ENCODE data around the gene ZNF90. TPM values are rescaled to one million over a fixed set of nuclear protein-coding genes. Genes with fewer than 3 reads are reported as not detected.
"Not testable (repeated sequence)": the region's sequence is repeated elsewhere in the genome, so short reads cannot be mapped to it uniquely, and the experiment has no call there.

The ZNF90 gene
- total and polyA plus RNA-seq, 2 of the 4 experiments (the other 2 are of a cell fraction) = 0.36 to 0.38 TPM

- Histone ChIP-seq H4K91ac (ENCODE audit: insufficient read depth, low read depth, low read length) (no peak overlapping the region), H2BK20ac (ENCODE audit: low read depth, low read length) (no peak overlapping the region), H3K56ac (ENCODE audit: extremely low read depth, insufficient read depth, low read length) (no peak overlapping the region), H2BK120ac (ENCODE audit: low read depth, low read length) (no peak overlapping the region), H3K14ac (replicated peaks; ENCODE audit: low read depth, low read length) (no peak overlapping the region), H4K20me1 (ENCODE audit: insufficient read depth, low read length) (no peaks in the 10 kb centered on the region), H3K4me1 (ENCODE audit: control insufficient read depth, insufficient read depth, low read length) (no peaks in the 10 kb centered on the region), H3K9me1 (ENCODE audit: insufficient read depth, low read length) (no peaks in the 10 kb centered on the region), H2AK9ac (replicated peaks; ENCODE audit: low read depth, low read length, poor library complexity) (no peak overlapping the region), H4K8ac (ENCODE audit: low read depth in 2 of 2, low read length in 2 of 2) (no peak overlapping the region), H3K27ac (ENCODE audit: insufficient read depth, low read length) (no peak overlapping the region), H2AK5ac (ENCODE audit: low read depth, low read length) (no peak overlapping the region), H3K36me3 (ENCODE audit: control insufficient read depth, insufficient read depth, low read length) (no peaks in the 10 kb centered on the region), H3K4me3 (ENCODE audit: insufficient read depth, low read depth, low read length) (no peak overlapping the region), H3K4ac (ENCODE audit: low read depth, low read length) (no peak overlapping the region), H3K23ac (ENCODE audit: low read depth, low read length) (no peak overlapping the region), H3K18ac (ENCODE audit: low read depth, low read length) (no peak overlapping the region), H2AFZ (replicated peaks; ENCODE audit: low read length, poor library complexity) (no peak overlapping the region), H2BK15ac (ENCODE audit: low read depth, low read length) (no peak overlapping the region), H3K9ac (ENCODE audit: low read depth, low read length) (no peak overlapping the region), H3K9me3 (ENCODE audit: control insufficient read depth, insufficient read depth, low read length) (peaks cover 29% of the 10 kb centered on the region), H3K27me3 (ENCODE audit: control insufficient read depth, insufficient read depth, low read length) (no peaks in the 10 kb centered on the region), H3K79me1 (ENCODE audit: low read depth in 1 of 2, low read length in 2 of 2) (no peaks in the 10 kb centered on the region), H2BK5ac (ENCODE audit: low read depth, low read length, poor library complexity, severe bottlenecking) (no peak overlapping the region), H3K4me2 (ENCODE audit: low read depth, low read length) (no peak overlapping the region), H4K5ac (ENCODE audit: low read depth, low read length) (no peak overlapping the region)
- CTCF ChIA-PET = no interaction called here
- no TSS peak for BruUV-seq (replicated peaks)
- TF ChIP-seq FOS (IDR thresholded peaks at IDR 0.05; ENCODE audit: low read depth, low read length) (no peak), MAZ (IDR thresholded peaks at IDR 0.05; ENCODE audit: borderline replicate concordance, low read depth, low read length) (no peak), NFE2L2 (IDR thresholded peaks at IDR 0.05; ENCODE audit: low read depth, low read length) (no peak)
- ATAC-seq (ENCODE audit: low read depth) = no peak
- in situ Hi-C loops (cut with MboI; ENCODE audit: low sequenced_read_pairs) (no loop called here), dilution Hi-C loops (cut with HindIII; ENCODE audit: low sequenced_read_pairs, unreplicated experiment) (no loop called here), intact Hi-C loops (cut with micrococcal nuclease) (no loop called here)
- POLR2A ChIA-PET (ENCODE audit: unreplicated experiment) = no interaction called here
- no peak for DNase-seq
- 100% methylated on average over 21 of the region's 23 CpGs; no CpG with 5 or more reads in 1 of the 2 experiments for WGBS, 2 experiments (ENCODE audit: extremely low coverage in 2 of 2, insufficient read length in 1 of 2)
These were observed 47.1 kb downstream of the ZNF90 start for GRCh38 chr19:20124879-20125278.

DNA sequence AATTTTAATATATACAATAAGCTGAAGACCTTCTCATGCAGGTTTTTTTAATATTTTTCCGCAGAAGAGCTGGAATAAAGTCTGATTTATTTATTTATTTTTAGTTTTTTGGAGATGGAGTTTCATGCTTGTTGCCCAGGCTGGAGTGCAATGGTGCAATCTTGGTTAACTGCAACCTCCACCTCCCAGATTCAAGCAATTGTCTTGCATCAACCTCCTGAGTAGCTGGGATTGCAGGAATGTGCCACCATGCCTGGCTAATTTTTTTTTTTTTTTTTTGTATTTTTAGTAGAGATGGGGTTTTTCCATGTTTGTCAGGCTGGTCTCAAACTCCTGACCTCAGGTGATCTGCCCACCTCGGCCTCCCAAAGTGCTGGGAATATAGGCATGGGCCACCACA lies 55.1 kb downstream of the ZNF90 start:
- POLR2A ChIA-PET (ENCODE audit: unreplicated experiment); H4K20me1 ChIP-seq (ENCODE audit: insufficient read depth, low read length); H4K5ac ChIP-seq (ENCODE audit: low read depth, low read length); H3K27ac ChIP-seq (ENCODE audit: insufficient read depth, low read length); H3K18ac ChIP-seq (ENCODE audit: low read depth, low read length); H3K36me3 ChIP-seq (ENCODE audit: control insufficient read depth, insufficient read depth, low read length); H2AFZ ChIP-seq (replicated peaks; ENCODE audit: low read length, poor library complexity); ATAC-seq (ENCODE audit: low read depth); BruUV-seq (replicated peaks); in situ Hi-C loops (cut with MboI; ENCODE audit: low sequenced_read_pairs); H3K4ac ChIP-seq (ENCODE audit: low read depth, low read length); H2AK5ac ChIP-seq (ENCODE audit: low read depth, low read length); H3K4me3 ChIP-seq (ENCODE audit: insufficient read depth, low read depth, low read length); CTCF ChIA-PET; H2AK9ac ChIP-seq (replicated peaks; ENCODE audit: low read depth, low read length, poor library complexity); intact Hi-C loops (cut with micrococcal nuclease); H3K79me1 ChIP-seq (ENCODE audit: low read depth in 1 of 2, low read length in 2 of 2); H2BK15ac ChIP-seq (ENCODE audit: low read depth, low read length); H3K4me1 ChIP-seq (ENCODE audit: control insufficient read depth, insufficient read depth, low read length); H3K56ac ChIP-seq (ENCODE audit: extremely low read depth, insufficient read depth, low read length); dilution Hi-C loops (cut with HindIII; ENCODE audit: low sequenced_read_pairs, unreplicated experiment); H3K23ac ChIP-seq (ENCODE audit: low read depth, low read length); H2BK120ac ChIP-seq (ENCODE audit: low read depth, low read length); H4K91ac ChIP-seq (ENCODE audit: insufficient read depth, low read depth, low read length); H3K9me1 ChIP-seq (ENCODE audit: insufficient read depth, low read length); H2BK5ac ChIP-seq (ENCODE audit: low read depth, low read length, poor library complexity, severe bottlenecking); H4K8ac ChIP-seq (ENCODE audit: low read depth in 2 of 2, low read length in 2 of 2); H3K9ac ChIP-seq (ENCODE audit: low read depth, low read length); DNase-seq; H3K27me3 ChIP-seq (ENCODE audit: control insufficient read depth, insufficient read depth, low read length); H3K4me2 ChIP-seq (ENCODE audit: low read depth, low read length); H2BK20ac ChIP-seq (ENCODE audit: low read depth, low read length); H3K14ac ChIP-seq (replicated peaks; ENCODE audit: low read depth, low read length): not testable (repeated sequence)
- WGBS, 2 experiments (ENCODE audit: extremely low coverage in 2 of 2, insufficient read length in 1 of 2) = 60% methylated on average over 1 of the region's 2 CpGs; no CpG with 5 or more reads in 1 of the 2 experiments
- peaks cover 14% of the 10 kb centered on the region for H3K9me3 ChIP-seq (ENCODE audit: control insufficient read depth, insufficient read depth, low read length)
